DOHH2 (cell line): Measurements from ENCODE around the gene ROR2.

Experiments
- H3F3A ChIP-seq: fragments of 200-600 bp; sonication (generic), shearing (Covaris generic); 2 replicates; pipeline ENCODE4 v1.6.0; 2016; ENCODE audit warnings: antibody characterized with exemption, mild to moderate bottlenecking; ENCODE audit not compliant: control insufficient read depth, insufficient read depth
- H3K27ac ChIP-seq: fragments of 200-600 bp; sonication (generic); 2 replicates; pipeline ENCODE4 v1.5.1; 2014; ENCODE audit warnings: low read depth, mild to moderate bottlenecking, low read length, moderate library complexity
- H3K27me3 ChIP-seq: fragments of 200-600 bp; sonication (generic); 2 replicates; pipeline ENCODE4 v1.6.1; 2014; ENCODE audit warnings: mild to moderate bottlenecking, low read length, mixed read lengths; ENCODE audit not compliant: control insufficient read depth
- H3K36me3 ChIP-seq: fragments of 200-600 bp; sonication (generic); 2 replicates; pipeline ENCODE4 v1.6.1; 2014; ENCODE audit warnings: mild to moderate bottlenecking, low read length, moderate library complexity, mixed read lengths; ENCODE audit not compliant: control insufficient read depth
- H3K4me1 ChIP-seq: fragments of 200-600 bp; sonication (generic); 2 replicates; pipeline ENCODE4 v1.6.1; 2014; ENCODE audit warnings: mild to moderate bottlenecking, low read length, mixed read lengths; ENCODE audit not compliant: control insufficient read depth
- H3K4me2 ChIP-seq: fragments of 200-600 bp; sonication (generic); 2 replicates; pipeline ENCODE4 v1.6.0; 2014; ENCODE audit warnings: mild to moderate bottlenecking, low read length, moderate library complexity
- H3K4me3 ChIP-seq: fragments of 200-600 bp; sonication (generic); 2 replicates; pipeline ENCODE4 v1.5.1; 2014; ENCODE audit warnings: mild to moderate bottlenecking, low read length, mixed read lengths
- H3K79me2 ChIP-seq: fragments of 200-600 bp; sonication (generic); 2 replicates; pipeline ENCODE4 v1.6.1; 2014; ENCODE audit warnings: mild to moderate bottlenecking, low read length, mixed read lengths; ENCODE audit not compliant: control insufficient read depth
- H3K9me2 ChIP-seq: fragments of 200-600 bp; sonication (generic); replicated peaks from 2 replicates; pipeline ENCODE4 v1.6.1; 2014; ENCODE audit warnings: mild to moderate bottlenecking, low read length, mixed read lengths; ENCODE audit not compliant: control insufficient read depth
- H3K9me3 ChIP-seq: fragments of 200-600 bp; sonication (generic); 2 replicates; pipeline ENCODE4 v1.6.1; 2014; ENCODE audit warnings: antibody characterized with exemption, low read length, mixed read lengths; ENCODE audit not compliant: control insufficient read depth, insufficient read depth
- H4K20me1 ChIP-seq: fragments of 200-600 bp; sonication (generic); 2 replicates; pipeline ENCODE4 v1.6.0; 2014; ENCODE audit warnings: low read depth, mild to moderate bottlenecking, antibody characterized with exemption, low read length, moderate library complexity; ENCODE audit not compliant: control insufficient read depth, insufficient read depth
- CTCF ChIP-seq: fragments of 200-600 bp; sonication (generic); IDR thresholded peaks from one replicate; pipeline ENCODE4 v1.5.1; 2014; ENCODE audit warnings: antibody characterized with exemption, mild to moderate bottlenecking, low read depth, low read length; ENCODE audit not compliant: poor library complexity, severe bottlenecking
- EZH2phosphoT487 ChIP-seq: fragments of 200-600 bp; sonication (generic); IDR thresholded peaks from 2 replicates; pipeline ENCODE4 v1.6.1; 2017; ENCODE audit warnings: borderline replicate concordance, mild to moderate bottlenecking, antibody characterized with exemption, low read length, moderate library complexity, mixed read lengths

ROR2 gene

GRCh38 chr9:91678807-91679580 is 271.0 kb downstream of the ROR2 start:
- H3K79me2 ChIP-seq, result no peaks in the 10 kb centered on the region

DNA sequence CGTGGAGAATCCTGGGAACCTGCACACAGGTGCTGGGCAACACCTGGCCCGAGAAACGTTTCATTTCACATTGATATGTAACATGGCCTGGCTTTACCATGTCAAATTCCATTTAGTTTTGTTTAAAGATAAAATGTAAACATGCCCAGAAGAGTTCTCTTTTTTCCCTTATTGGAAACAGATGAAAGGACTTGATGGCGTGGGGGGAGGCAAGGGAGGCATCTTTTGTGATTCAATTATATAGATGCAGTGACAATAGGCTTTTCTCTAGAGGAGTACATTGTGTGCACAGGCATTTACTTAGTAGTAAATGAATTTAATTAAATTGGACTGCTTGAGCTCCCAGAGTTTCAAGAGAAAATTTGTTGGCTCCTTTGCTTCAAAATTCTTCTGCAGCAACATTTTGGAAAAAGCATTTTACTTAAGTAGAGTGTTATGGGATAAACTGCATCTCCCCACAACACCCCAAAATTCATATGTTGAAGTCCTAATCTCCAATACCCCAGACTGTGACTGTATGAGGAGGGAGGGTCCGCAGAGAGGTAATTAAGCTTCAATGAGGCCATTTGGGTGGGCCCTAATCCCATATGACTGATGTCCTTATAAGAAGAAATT is 272.1 kb downstream of the ROR2 start:
- Histone ChIP-seq H3K27me3 (no peaks in the 10 kb centered on the region), H3K9me3 (no peaks in the 10 kb centered on the region), H3K27ac (no peak overlapping the region), H3K4me3 (no peak overlapping the region), H3K4me1 (no peaks in the 10 kb centered on the region), H3K36me3 (no peaks in the 10 kb centered on the region), H4K20me1 (no peaks in the 10 kb centered on the region), H3K79me2 (no peaks in the 10 kb centered on the region), H3K4me2 (no peak overlapping the region), H3K9me2 (no peaks in the 10 kb centered on the region), H3F3A (no peaks in the 10 kb centered on the region)
- no peak for TF ChIP-seq CTCF
- TF ChIP-seq EZH2phosphoT487, result no peak

More at GRCh38 chr9:91678807-91679580, 271.0 kb downstream of the ROR2 start:
- Histone ChIP-seq H3K4me2 (no peak overlapping the region), H3F3A (no peaks in the 10 kb centered on the region), H3K4me1 (no peaks in the 10 kb centered on the region), H3K9me3 (no peaks in the 10 kb centered on the region), H4K20me1 (no peaks in the 10 kb centered on the region), H3K36me3 (no peaks in the 10 kb centered on the region), H3K27me3 (no peaks in the 10 kb centered on the region), H3K27ac (no peak overlapping the region), H3K4me3 (no peak overlapping the region), H3K9me2 (no peaks in the 10 kb centered on the region)
- TF ChIP-seq EZH2phosphoT487 (no peak), CTCF (no peak)

GRCh38 chr9:91677331-91677730 is 272.7 kb downstream of the ROR2 start:
- Histone ChIP-seq H4K20me1 (no peaks in the 10 kb centered on the region), H3K9me2 (no peaks in the 10 kb centered on the region), H3K36me3 (no peaks in the 10 kb centered on the region), H3F3A (no peaks in the 10 kb centered on the region), H3K79me2 (no peaks in the 10 kb centered on the region), H3K27ac (no peak overlapping the region), H3K4me3 (no peak overlapping the region), H3K4me2 (no peak overlapping the region), H3K27me3 (no peaks in the 10 kb centered on the region), H3K9me3 (no peaks in the 10 kb centered on the region), H3K4me1 (no peaks in the 10 kb centered on the region)
- no peak for TF ChIP-seq CTCF
- no peak for TF ChIP-seq EZH2phosphoT487
